Stimulated activated CD4-positive, alpha-beta T cell treated with anti-CD3 and anti-CD28 coated beads, Interleukin-1b, Interleukin-23, amount 100 ng/mL, for 24 hours (primary cell): ENCODE results near the gene ZBTB7A.

Experiments used
- DNase-seq, 4 experiments: peaks; one replicate each; pipeline ENCODE4 v3.0.0-alpha.2; 2020; ENCODE audit warnings: low read depth in 4 of 4, low spot score in 1 of 4

ZBTB7A gene

GRCh38 chr19:4094761-4095487 is 28.2 kb upstream of the ZBTB7A start:
- DNase-seq: no peak

GRCh38 chr19:4094291-4094690 is 27.6 kb upstream of the ZBTB7A start:
- DNase-seq: no peak

- no peak for DNase-seq
These were observed 27.0 kb upstream of the ZBTB7A start for GRCh38 chr19:4093643-4094175.

GRCh38 chr19:4090356-4091220 is 23.9 kb upstream of the ZBTB7A start:
- no peak for DNase-seq

DNA sequence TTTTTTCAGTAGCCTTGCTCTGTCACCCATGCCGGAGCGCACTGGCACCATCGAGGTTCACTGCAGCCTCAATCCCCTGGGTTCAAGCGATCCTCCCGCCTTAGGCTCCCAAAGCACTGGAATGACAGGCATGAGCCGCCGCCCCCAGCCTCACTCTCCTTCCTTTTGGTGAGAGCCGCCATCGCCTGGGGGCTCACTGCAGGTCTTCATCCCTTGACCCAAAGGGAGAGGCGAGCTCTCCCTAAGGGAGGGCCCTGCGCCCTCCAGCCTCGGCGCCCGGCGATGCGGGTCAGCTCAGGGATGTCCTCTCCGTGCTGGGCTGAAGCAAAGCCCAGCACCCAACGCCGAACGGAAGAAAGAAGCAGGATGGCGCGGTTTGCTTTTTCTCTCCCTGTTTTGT is 23.2 kb upstream of the ZBTB7A start:
- DNase-seq: no peak

GRCh38 chr19:4089400-4089908 is 22.8 kb upstream of the ZBTB7A start:
- DNase-seq: no peak

DNA sequence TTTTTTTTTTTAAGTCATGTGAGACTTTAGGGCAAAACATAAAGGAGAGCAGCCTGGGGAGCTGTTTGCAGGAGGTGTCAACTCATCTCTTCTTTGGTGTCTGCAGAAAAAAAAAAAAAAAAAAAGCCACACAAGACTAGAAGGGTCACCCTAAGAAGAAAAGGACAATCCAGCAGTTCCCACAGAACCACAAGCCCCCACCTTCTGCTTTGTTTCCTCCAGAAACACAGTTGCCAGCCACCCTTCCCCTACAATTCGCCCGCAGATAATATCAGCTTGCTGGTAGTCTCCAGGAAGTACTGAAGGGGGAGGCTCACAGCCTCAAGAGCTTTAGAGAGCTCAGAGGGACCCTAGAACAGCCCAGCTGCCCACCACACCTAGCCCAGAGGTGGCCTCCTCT is 22.3 kb upstream of the ZBTB7A start:
- no peak for DNase-seq

GRCh38 chr19:4087787-4088679 is 21.3 kb upstream of the ZBTB7A start:
- DNase-seq: no peak

DNA sequence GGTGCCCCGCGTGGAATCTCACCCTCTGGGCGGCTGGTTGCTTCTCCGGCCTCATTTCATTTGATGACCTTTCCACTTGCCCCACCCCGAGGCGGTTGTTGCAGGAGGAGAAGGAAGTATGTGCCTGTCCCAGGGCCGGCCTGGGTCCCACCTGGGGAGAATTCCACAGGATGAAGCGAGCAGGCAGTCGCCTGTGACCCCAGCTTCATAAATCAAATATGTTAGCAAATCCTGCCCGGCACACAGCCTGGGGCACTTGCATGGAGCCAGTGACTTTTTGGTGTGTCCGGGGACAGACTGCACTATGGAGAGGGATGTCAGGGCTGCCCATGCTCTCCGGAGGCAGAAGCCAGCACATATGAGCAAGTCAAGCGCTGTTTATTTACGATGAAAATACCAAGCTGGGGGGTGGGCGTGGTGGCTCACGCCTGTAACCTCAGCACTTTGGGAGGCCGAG is 19.7 kb upstream of the ZBTB7A start:
- no peak for DNase-seq

DNA sequence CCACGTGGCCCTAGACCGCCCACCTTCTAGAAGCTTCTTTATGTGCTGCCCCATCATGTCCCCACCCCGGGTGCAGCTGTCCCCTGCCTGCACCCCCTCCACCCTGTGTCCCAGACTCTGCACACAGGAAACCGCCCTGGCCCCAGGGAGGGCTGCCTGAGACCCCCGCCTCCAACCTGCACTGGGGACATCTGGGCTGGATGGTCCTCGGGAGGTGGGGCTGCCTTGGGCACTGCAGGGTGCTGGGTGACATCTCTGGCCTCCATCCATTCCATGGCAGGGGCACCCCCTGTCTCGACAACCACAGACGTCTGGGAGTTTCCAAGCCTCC is 17.8 kb upstream of the ZBTB7A start:
- no peak for DNase-seq

- no peak for DNase-seq
These were observed 17.2 kb upstream of the ZBTB7A start for GRCh38 chr19:4083677-4084546.

- DNase-seq: no peak
These were observed 15.5 kb upstream of the ZBTB7A start for GRCh38 chr19:4082172-4082571.

- no peak for DNase-seq
These were observed 14.9 kb upstream of the ZBTB7A start for GRCh38 chr19:4081441-4082129.

- no peak for DNase-seq
These were observed 13.8 kb upstream of the ZBTB7A start for GRCh38 chr19:4080473-4080872.

DNA sequence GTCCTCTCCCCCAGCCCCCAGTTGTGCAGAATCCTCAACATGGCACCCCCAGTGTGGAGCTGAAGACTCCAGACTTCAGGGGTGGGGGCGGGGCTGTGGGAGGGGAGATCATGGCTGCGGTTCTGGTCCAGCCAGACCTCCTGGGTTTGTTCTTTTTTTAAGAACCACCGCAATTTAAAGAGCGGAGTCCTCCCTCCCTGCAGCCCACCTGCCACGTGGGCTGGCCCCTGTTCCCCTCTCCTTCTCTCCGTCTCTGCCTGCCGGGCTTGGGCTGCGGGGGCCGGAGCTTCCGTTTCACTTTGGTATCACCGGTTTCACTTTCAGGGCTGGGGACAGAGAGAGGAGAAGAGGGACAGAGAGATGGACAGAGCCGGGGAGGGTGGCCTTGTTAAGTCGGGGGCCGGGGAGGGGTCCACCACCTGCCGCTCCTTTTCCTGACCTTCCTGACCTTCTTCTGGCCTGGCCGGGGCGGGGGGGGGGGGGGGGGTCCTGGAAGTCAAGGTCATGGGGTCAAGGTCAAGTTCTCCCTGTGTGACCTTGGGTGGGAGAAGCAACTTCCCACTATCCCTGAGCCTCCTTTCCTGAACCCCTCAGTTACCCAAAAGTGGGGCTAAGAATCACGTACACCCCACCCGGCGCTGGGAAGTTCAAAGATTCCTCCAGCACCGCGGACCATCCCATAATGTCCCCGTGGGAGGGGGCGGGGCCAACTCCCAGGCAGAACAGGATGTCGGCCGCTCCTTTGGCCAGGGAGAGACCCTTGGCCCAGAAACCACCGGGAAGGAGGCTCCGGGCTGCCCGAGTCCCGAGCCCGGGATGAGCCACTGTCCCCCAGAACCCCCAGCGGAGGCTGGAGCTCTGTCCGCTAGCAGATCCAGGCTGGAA is 11.3 kb upstream of the ZBTB7A start:
- no peak for DNase-seq

DNA sequence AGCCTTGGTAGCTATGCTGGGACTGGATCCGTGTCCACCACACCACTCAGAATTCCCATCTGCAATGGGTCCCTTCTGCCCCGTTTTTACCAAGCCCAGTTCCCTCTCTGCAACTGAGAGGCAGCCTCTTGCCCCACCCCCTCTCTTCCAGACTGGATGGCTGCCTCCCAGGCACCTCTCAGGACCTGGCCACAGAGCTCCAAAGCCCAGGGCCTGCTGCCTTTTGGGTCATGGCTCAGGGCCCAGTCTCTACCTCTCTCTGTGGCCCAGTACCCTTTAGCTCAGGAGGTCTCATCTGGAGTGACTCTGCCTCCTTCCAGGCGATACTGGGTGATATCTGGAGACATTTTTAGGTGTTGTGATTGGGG is 10.3 kb upstream of the ZBTB7A start:
- no peak for DNase-seq

DNA sequence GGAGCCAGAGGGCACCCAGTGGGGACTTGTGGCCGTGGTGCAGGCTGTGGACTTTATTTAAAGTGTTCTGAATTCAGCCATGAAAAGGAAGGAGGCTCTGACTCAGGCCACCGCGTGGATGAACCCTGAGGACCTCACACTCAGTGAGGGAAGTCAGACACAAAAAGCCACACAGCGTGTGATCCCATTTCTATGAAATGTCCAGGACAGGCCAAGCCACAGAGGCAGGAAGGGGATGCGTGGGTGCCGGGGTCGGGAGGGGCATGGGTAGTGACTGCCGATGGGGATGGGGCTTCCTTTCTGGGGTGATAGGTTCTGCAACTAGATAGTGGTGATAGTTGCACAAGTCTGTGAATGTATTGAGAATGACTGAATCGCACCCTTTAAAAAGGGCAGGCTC is 8.7 kb upstream of the ZBTB7A start:
- DNase-seq: no peak

- no peak for DNase-seq
These were observed 4.9 kb upstream of the ZBTB7A start for GRCh38 chr19:4071610-4072009.
